Left colon (tissue), 2 donors: ENCODE results near the gene DAP. TPM values are rescaled to one million over a fixed set of nuclear protein-coding genes. Genes with fewer than 3 reads are reported as not detected.
"Not testable (repeated sequence)": the region's sequence is repeated elsewhere in the genome, so short reads cannot be mapped to it uniquely, and the experiment has no call there.

Experiments
- ATAC-seq: fragments of 200-7000 bp; cut with Tn5 transposase; one replicate; pipeline ENCODE4 v1.9.1; 2020; ENCODE audit warnings: mild to moderate bottlenecking, moderate library complexity
- DNase-seq, 2 donors: peaks; one replicate each; pipeline ENCODE4 v3.0.0-alpha.2; 2020
- intact Hi-C, 2 donors: fragments of 100-400 bp; cut with DNase I in 1 of 2; cut with micrococcal nuclease in 1 of 2; formaldehyde crosslinking; loops; one replicate each; pipeline versions ENCODE4 v1.11.2 to v1.14.0; 2022; cut with DNase I, micrococcal nuclease
- total RNA-seq, 2 donors: library from RNA; stranded (reverse); fragmentation: NEBNext Ultra II Directional; extraction: Animal tissue kit (Norgen Biotek cat#: 25700); gene quantifications; one replicate each; pipeline ENCODE4 v1.2.1, GENCODE V29; 2021
- donor health status: DM: no; HTN: no; CAD: no.
- donor health status: DM: yes; HTN: yes; CAD: no.

DAP gene
- total RNA-seq, 2 donors from 2014 or later, result 125 TPM

- intact Hi-C loops, result no loop called here
- ATAC-seq, result no peak
- no peak for DNase-seq
These were observed 111.2 kb downstream of the DAP start for GRCh38 chr5:10649666-10650380.

- intact Hi-C loops, result no loop called here
- ATAC-seq, result no peak
- no peak for DNase-seq
These were observed 112.0 kb downstream of the DAP start for GRCh38 chr5:10648806-10649665.

DNA sequence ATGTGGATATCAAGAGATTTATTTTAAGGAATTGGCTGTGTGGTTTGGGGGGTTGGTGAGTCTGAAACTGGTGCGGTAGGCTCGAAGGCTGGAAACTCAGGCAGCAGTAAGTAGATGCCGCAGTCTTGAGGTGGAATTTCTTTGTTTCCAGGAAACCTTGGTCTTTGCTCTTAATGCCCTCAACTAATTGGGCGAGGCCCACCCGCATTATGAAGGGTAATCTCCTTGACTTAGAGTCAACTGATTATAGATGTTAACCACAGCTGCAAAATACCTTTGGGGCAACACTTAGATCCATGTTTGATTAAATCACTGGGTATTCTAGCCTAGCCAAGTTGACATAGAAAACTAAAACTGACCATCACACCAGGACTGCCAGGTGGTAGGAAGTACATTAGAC, 113.4 kb downstream of the DAP start:
- intact Hi-C loops, result no loop called here
- ATAC-seq (no peak), DNase-seq (no peak)

GRCh38 chr5:10645671-10646070, 115.4 kb downstream of the DAP start:
- DNase-seq, result no peak
- no peak for ATAC-seq
- intact Hi-C loops, result no loop called here

DNA sequence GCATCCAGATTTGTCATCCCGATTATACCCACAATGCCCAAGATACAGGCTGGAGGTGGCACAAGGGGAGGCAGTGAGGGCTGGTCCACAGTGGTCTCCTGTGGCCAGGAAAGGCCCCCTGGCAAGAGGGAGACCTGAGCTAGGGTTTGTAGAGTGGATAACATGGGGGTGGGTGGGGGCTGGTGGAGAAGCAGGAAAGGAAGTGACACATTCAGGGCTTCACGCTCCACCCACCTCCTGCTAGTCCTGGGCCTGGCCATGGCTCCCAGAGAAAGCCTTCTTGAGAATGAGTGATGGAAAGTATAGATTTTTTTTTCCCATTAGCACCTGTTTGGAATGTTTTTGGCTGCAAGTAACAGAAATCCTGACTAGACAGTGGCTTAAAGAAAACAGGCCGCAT, 115.9 kb downstream of the DAP start:
- ATAC-seq, result no peak
- intact Hi-C loops, result no loop called here
- no peak for DNase-seq

GRCh38 chr5:10644192-10644591, 116.8 kb downstream of the DAP start:
- ATAC-seq (no peak), DNase-seq (no peak)
- intact Hi-C loops, result no loop called here

- intact Hi-C loops, result no loop called here
- no peak for ATAC-seq
- DNase-seq, result no peak
These were observed 118.7 kb downstream of the DAP start for GRCh38 chr5:10642367-10642766.

GRCh38 chr5:10639846-10640368, 121.1 kb downstream of the DAP start:
- ATAC-seq (no peak), DNase-seq (no peak)
- intact Hi-C loops, result no loop called here

DNA sequence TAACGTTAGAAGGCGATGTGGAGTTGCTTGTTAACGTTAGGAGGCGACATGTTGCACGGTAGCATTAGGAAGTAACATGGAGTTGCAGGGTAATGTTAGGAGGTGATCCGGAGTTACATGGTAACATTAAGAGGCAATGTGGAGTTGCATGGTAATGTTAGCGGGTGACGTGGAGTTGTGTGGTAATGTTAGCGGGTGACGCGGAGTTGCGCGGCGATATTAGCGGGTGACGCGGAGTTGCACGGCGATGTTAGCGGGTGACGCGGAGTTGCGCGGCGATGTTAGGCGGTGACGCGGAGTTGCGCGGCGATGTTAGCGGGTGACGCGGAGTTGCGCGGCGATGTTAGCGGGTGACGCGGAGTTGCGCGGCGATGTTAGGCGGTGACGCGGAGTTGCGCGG, 122.3 kb downstream of the DAP start:
- ATAC-seq, DNase-seq, intact Hi-C loops: not testable (repeated sequence)

GRCh38 chr5:10637944-10638343, 123.1 kb downstream of the DAP start:
- DNase-seq, result no peak
- ATAC-seq, result no peak
- intact Hi-C loops, result no loop called here

- intact Hi-C loops, result no loop called here
- DNase-seq (no peak), ATAC-seq (no peak)
These were observed 124.5 kb downstream of the DAP start for GRCh38 chr5:10636363-10637142.

- intact Hi-C loops, result no loop called here
- ATAC-seq, result no peak
- DNase-seq, result no peak
These were observed 125.1 kb downstream of the DAP start for GRCh38 chr5:10635867-10636350.

- intact Hi-C loops, result no loop called here
- no peak for DNase-seq
- peak; percentile 57 for ATAC-seq
These were observed 125.7 kb downstream of the DAP start for GRCh38 chr5:10635257-10635866.

DNA sequence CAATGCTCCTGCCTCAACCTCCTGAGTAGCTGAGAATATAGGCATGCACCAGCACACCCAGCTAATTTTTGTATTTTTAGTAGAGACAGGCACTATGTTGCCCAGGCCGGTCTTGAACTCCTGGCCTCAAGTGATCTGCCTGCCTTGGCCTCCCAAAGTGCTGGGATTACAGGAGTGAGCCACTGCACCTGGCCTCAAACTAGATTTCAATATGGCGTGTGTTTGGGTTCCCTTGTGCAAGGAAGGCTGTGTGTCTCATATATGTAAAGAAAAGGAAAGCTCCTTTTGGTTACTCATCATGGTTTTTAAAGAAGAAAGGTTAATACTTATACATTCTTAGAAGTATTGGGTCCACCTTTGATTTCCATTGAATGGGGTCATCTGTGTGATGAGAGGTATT, 126.5 kb downstream of the DAP start:
- intact Hi-C loops, result no loop called here
- ATAC-seq (no peak), DNase-seq (no peak)

DNA sequence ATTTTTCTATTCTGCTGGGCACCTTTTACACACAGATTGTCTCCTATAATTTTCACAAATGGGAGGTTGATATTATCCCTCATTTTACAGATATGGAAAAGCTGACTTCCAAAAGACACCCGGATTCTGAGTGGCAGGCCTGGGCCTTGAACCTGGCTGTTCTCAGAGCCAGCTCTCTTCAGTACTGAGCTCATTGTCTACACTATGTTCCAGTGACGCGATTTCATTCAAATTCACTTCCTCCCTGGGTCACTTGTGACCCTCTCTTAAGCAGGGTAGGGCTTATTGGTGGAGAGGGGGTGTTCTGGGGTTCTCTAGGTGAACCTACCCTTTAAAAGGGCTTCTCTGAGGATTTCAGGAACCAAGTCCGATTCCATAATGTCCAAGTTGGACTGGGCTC, 127.0 kb downstream of the DAP start:
- intact Hi-C loops, result no loop called here
- ATAC-seq (no peak), DNase-seq (no peak)

DNA sequence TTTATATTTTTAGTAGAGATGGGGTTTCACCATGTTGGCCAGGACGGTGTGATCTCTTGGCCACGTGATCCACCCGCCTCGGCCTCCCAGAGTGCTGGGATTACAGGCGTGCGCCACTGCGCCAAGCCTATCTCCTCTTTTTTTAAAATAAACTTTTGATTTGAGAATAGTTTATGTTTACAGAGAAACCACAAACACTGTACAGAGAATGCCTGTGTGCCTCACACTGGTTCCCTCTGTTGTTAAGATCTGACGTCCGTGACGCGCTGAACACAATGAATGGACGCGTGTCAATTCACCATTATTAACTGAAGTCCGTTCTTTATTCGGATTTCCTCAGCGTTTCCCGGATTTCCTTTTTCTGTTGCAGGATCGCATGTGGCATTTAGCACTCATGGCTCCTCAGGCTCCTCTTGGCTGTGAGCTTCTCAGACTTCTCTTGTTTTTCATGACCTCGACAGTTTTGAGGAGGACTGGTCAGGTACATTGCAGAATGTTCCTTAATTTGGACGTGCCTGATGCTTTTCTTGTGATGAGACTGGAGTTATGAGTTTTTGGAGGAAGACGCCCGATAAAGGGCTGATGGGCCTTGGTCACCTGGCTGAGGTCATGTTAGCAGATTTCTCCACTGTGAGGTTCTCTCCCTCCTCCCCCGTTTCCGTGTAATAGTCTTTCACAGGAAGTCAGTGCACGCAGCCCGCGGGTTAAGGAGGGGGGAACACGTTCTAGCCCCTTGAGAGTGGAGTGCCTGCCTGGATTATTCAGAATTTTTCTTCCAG, 127.6 kb downstream of the DAP start:
- DNase-seq, result no peak
- no peak for ATAC-seq
- intact Hi-C loops, result no loop called here

GRCh38 chr5:10632110-10632761, 128.8 kb downstream of the DAP start:
- DNase-seq (peak; percentile 42 to 46), ATAC-seq (no peak)
- intact Hi-C loops, result no loop called here
